GM19452 (cell line): ENCODE results near the gene SYNE2.
"Not testable (repeated sequence)": the region's sequence is repeated elsewhere in the genome, so short reads cannot be mapped to it uniquely, and the experiment has no call there.

Source experiments
- ATAC-seq: cut with Tn5 transposase; IDR thresholded peaks from one replicate; pipeline ENCODE4 v1.9.1; 2021; ENCODE audit not compliant: unreplicated experiment

The SYNE2 gene

GRCh38 chr14:63852817-63853731 lies at the start of gene SYNE2:
TSS of gene SYNE2 (plus strand) at chr14:63853004. CDS start at chr14:63909149, 56,145 bp downstream.
- ATAC-seq, result peak; percentile 85

GRCh38 chr14:63803221-63803791 lies 49.5 kb upstream of the SYNE2 start:
- ATAC-seq, result not testable (repeated sequence)

- ATAC-seq, result not testable (repeated sequence)
Measured at GRCh38 chr14:63806064-63806463, 46.7 kb upstream of the SYNE2 start.

GRCh38 chr14:63811692-63812091 lies 41.1 kb upstream of the SYNE2 start:
- ATAC-seq, result not testable (repeated sequence)

- ATAC-seq, result no peak
Measured at GRCh38 chr14:63833728-63834127, 19.1 kb upstream of the SYNE2 start.

- no peak for ATAC-seq
Measured at GRCh38 chr14:63840981-63841380, 11.8 kb upstream of the SYNE2 start.

GRCh38 chr14:63843796-63844195 lies 9.0 kb upstream of the SYNE2 start:
- ATAC-seq, result no peak

GRCh38 chr14:63848890-63849289 lies 3.9 kb upstream of the SYNE2 start:
- no peak for ATAC-seq

- peak; percentile 3 for ATAC-seq
Measured at GRCh38 chr14:63852271-63852816, 460 bp upstream of the SYNE2 start.

- no peak for ATAC-seq
Measured at GRCh38 chr14:63853831-63854293, 1.1 kb downstream of the SYNE2 start.

GRCh38 chr14:63854330-63854729 lies 1.5 kb downstream of the SYNE2 start:
- no peak for ATAC-seq

GRCh38 chr14:63855281-63855680 lies 2.5 kb downstream of the SYNE2 start:
- ATAC-seq, result no peak

GRCh38 chr14:63857466-63858030 lies 4.7 kb downstream of the SYNE2 start:
- ATAC-seq, result no peak

GRCh38 chr14:63860146-63860545 lies 7.3 kb downstream of the SYNE2 start:
- ATAC-seq, result no peak

GRCh38 chr14:63862163-63862562 lies 9.4 kb downstream of the SYNE2 start:
- ATAC-seq, result no peak

- no peak for ATAC-seq
Measured at GRCh38 chr14:63863004-63863403, 10.2 kb downstream of the SYNE2 start.

GRCh38 chr14:63864775-63865174 lies 12.0 kb downstream of the SYNE2 start:
- ATAC-seq, result peak; percentile 33

- ATAC-seq, result peak; percentile 23
Measured at GRCh38 chr14:63867933-63868921, 15.4 kb downstream of the SYNE2 start.

- ATAC-seq, result peak; percentile 54
Measured at GRCh38 chr14:63869940-63870752, 17.3 kb downstream of the SYNE2 start.

- ATAC-seq, result not testable (repeated sequence)
Measured at GRCh38 chr14:63870753-63871037, 17.9 kb downstream of the SYNE2 start.
